ENCODE data around the gene CLDN16. TPM values are rescaled to one million over a fixed set of nuclear protein-coding genes. Genes with fewer than 3 reads are reported as not detected.

The CLDN16 gene
- total RNA-seq, 1 experiment from 2014 or later, result not detected

GRCh38 chr3:190388703-190389102, 740 bp downstream of the CLDN16 start:
- no peaks in the 10 kb centered on the region for H4K20me1 ChIP-seq (ENCODE audit: insufficient read depth)
- intact Hi-C loops (cut with micrococcal nuclease), result loop anchor here (10.0 kb wide), 1 partner anchor 364 kb away; no protein-coding TSS in a partner anchor
- TF ChIP-seq CTCF (IDR thresholded peaks at IDR 0.05 in 2 of 3, conservative IDR thresholded peaks at IDR 0.05 in 1 of 3; ENCODE audit: borderline replicate concordance in 1 of 3, insufficient read depth in 1 of 3, low read depth in 2 of 3, low read length in 2 of 3) (no peak), SIN3A (IDR thresholded peaks at IDR 0.05; ENCODE audit: low read depth) (no peak), ZBTB33 (IDR thresholded peaks at IDR 0.05; ENCODE audit: extremely low read depth, insufficient replicate concordance, low read length) (no peak), EGR1 (IDR thresholded peaks at IDR 0.05; ENCODE audit: low read depth) (no peak), ELF1 (IDR thresholded peaks at IDR 0.05; ENCODE audit: borderline replicate concordance, low read depth) (no peak), POLR2A (IDR thresholded peaks at IDR 0.05; ENCODE audit: borderline replicate concordance, extremely low read depth, insufficient read depth, insufficient read length) (no peak), ATF3 (IDR thresholded peaks at IDR 0.05) (no peak), MAX (IDR thresholded peaks at IDR 0.05) (no peak), CBX3 (IDR thresholded peaks at IDR 0.05; ENCODE audit: low read depth) (no peak), ZFX (IDR thresholded peaks at IDR 0.05) (no peak)
- H3K9me3 ChIP-seq (ENCODE audit: control insufficient read depth in 1 of 2, insufficient read depth in 1 of 2, low read depth in 1 of 2, low read length in 2 of 2), result no peaks in the 10 kb centered on the region
- no peaks in the 10 kb centered on the region for H3K36me3 ChIP-seq (ENCODE audit: control insufficient read depth in 1 of 2, insufficient read depth in 2 of 2, low read length in 2 of 2)
- no TSS peak for BruUV-seq (replicated peaks)
- no peak overlapping the region for H3K4me3 ChIP-seq (replicated peaks in 1 of 2; ENCODE audit: low read depth in 1 of 2, low read length in 2 of 2)
- no peaks in the 10 kb centered on the region for H3K27me3 ChIP-seq (ENCODE audit: insufficient read depth, low read length)
- DNase-seq (ENCODE audit: low read depth, low spot score) (no peak), ATAC-seq (no peak)
- H2AFZ ChIP-seq (ENCODE audit: low read depth, low read length, poor library complexity, severe bottlenecking), result no peak overlapping the region
- POLR2A ChIA-PET, result no interaction called here
- no peaks in the 10 kb centered on the region for H3K79me2 ChIP-seq (ENCODE audit: insufficient read depth, low read length)
- H3K4me1 ChIP-seq (ENCODE audit: control insufficient read depth in 1 of 2, insufficient read depth in 2 of 2, low read length in 2 of 2), result peaks cover 5 to 18% of the 10 kb centered on the region in 2 experiments; a peak in 2 of 4 replicates
- no peak overlapping the region for H3K9ac ChIP-seq (ENCODE audit: low read length)
- RAD21 ChIA-PET (ENCODE audit: low non-redundant PET in 1 of 2, low total read pairs in 2 of 2, uncharacterized antibody in 2 of 2, unreplicated experiment in 2 of 2), result no interaction called here
- H3K4me2 ChIP-seq (ENCODE audit: low read length), result no peak overlapping the region
- H3K27ac ChIP-seq (ENCODE audit: low read depth, low read length), result no peak overlapping the region
- CTCF ChIA-PET, result no interaction called here
- no peaks in the 10 kb centered on the region for H3K9me2 ChIP-seq (ENCODE audit: insufficient read depth)

Data from HCT116 (cell line).